SJSA1 (cell line): ENCODE data around the gene GKN2. TPM values are rescaled to one million over a fixed set of nuclear protein-coding genes. Genes with fewer than 3 reads are reported as not detected.
"Not testable (repeated sequence)": the region's sequence is repeated elsewhere in the genome, so short reads cannot be mapped to it uniquely, and the experiment has no call there.

Source experiments
- DNase-seq, 2 experiments: peaks; one replicate each; pipeline ENCODE4 v3.0.0-alpha.2; 2015 to 2020; ENCODE audit warnings: low spot score in 2 of 2, low read depth in 1 of 2
- H3K27ac ChIP-seq: fragments of 250-450 bp; sonication (Bioruptor Pico); 2 replicates; pipeline ENCODE4 v1.5.1; 2020; ENCODE audit warnings: mild to moderate bottlenecking, moderate library complexity
- H3K27me3 ChIP-seq: fragments of 250-450 bp; sonication (Bioruptor Pico); replicated peaks from 2 replicates; pipeline ENCODE4 v1.5.1; 2020; ENCODE audit warnings: mild to moderate bottlenecking, moderate library complexity
- H3K36me3 ChIP-seq: fragments of 250-450 bp; sonication (Bioruptor Pico); 2 replicates; pipeline ENCODE4 v1.5.1; 2020; ENCODE audit warnings: mild to moderate bottlenecking
- H3K4me1 ChIP-seq: fragments of 250-450 bp; sonication (Bioruptor Pico); replicated peaks from 2 replicates; pipeline ENCODE4 v1.6.1; 2021; ENCODE audit warnings: mild to moderate bottlenecking
- H3K4me3 ChIP-seq: fragments of 250-450 bp; sonication (Bioruptor Pico); 2 replicates; pipeline ENCODE4 v1.5.1; 2020; ENCODE audit warnings: mild to moderate bottlenecking
- H3K9me3 ChIP-seq: fragments of 250-450 bp; sonication (Bioruptor Pico); replicated peaks from 2 replicates; pipeline ENCODE4 v1.5.1; 2020; ENCODE audit warnings: mild to moderate bottlenecking
- total RNA-seq: library from RNA; depleted of rRNA; stranded (reverse); fragments of >200 nt; shearing (Covaris generic); gene quantifications from 2 replicates; pipeline ENCODE4 v1.2.3, GENCODE V29; 2014; rRNA removed

Gene GKN2
- total RNA-seq, 1 experiment from 2014 or later = not detected

GRCh38 chr2:68908392-68908970, 44.2 kb downstream of the GKN2 start:
- Histone ChIP-seq H3K4me3 (no peak overlapping the region), H3K9me3 (no peaks in the 10 kb centered on the region), H3K27ac (no peak overlapping the region), H3K27me3 (no peaks in the 10 kb centered on the region), H3K4me1 (peaks cover 12% of the 10 kb centered on the region), H3K36me3 (no peaks in the 10 kb centered on the region)
- DNase-seq = no peak

DNA sequence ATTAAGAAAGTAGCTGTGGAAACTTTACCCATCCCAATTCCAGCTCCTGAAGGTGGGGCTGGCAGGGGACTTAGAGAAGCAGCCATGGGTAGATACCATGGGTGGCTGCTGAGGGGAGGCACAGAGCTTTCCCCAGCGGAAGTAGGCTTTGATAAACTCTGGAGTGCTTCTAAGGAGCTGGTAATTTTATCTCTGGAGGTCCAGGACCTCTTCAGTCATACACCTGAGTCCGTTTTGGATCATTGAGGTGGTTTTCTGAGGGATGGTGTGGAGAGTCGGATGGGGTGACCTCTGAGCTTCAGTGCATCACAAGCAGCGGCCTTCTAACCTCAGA, 44.8 kb downstream of the GKN2 start:
- Histone ChIP-seq H3K9me3 (no peaks in the 10 kb centered on the region), H3K4me1 (peaks cover 12% of the 10 kb centered on the region), H3K27ac (no peak overlapping the region), H3K36me3 (no peaks in the 10 kb centered on the region), H3K4me3 (no peak overlapping the region), H3K27me3 (no peaks in the 10 kb centered on the region)
- DNase-seq = no peak

GRCh38 chr2:68907232-68907919, 45.3 kb downstream of the GKN2 start:
- Histone ChIP-seq H3K4me3 (no peak overlapping the region), H3K9me3 (no peaks in the 10 kb centered on the region), H3K27me3 (no peaks in the 10 kb centered on the region), H3K36me3 (no peaks in the 10 kb centered on the region), H3K27ac (no peak overlapping the region), H3K4me1 (peaks cover 12% of the 10 kb centered on the region)
- no peak for DNase-seq

DNA sequence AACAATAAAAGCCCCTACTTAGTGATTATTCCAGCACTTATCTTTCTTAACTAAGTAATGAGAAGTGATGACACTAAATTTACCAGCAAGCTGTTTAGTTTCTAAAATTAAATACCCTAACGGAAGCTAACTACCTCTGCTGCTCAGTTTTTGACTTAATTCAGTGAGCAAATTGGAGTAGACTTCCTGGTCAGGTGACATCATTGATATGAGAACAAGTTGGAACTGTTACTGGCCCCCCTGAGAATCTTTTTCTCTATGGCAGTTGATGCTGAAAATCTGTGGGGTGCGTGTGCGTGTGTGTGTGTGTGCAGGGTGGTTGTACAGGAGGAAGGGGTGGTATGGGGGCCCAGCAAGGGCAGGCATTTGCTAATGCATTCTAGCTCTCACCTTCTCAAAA, 46.0 kb downstream of the GKN2 start:
- no peak for DNase-seq
- Histone ChIP-seq H3K4me3 (no peak overlapping the region), H3K36me3 (no peaks in the 10 kb centered on the region), H3K27ac (no peak overlapping the region), H3K9me3 (no peaks in the 10 kb centered on the region), H3K27me3 (no peaks in the 10 kb centered on the region), H3K4me1 (peaks cover 12% of the 10 kb centered on the region)

- H3K9me3 ChIP-seq = no peaks in the 10 kb centered on the region
- no peaks in the 10 kb centered on the region for H3K36me3 ChIP-seq
- H3K4me3 ChIP-seq = no peak overlapping the region
- H3K4me1 ChIP-seq = peaks cover 12% of the 10 kb centered on the region
- H3K27me3 ChIP-seq = no peaks in the 10 kb centered on the region
- H3K27ac ChIP-seq = no peak overlapping the region
- DNase-seq = no peak
Observed at GRCh38 chr2:68905116-68905515, 47.6 kb downstream of the GKN2 start.

DNA sequence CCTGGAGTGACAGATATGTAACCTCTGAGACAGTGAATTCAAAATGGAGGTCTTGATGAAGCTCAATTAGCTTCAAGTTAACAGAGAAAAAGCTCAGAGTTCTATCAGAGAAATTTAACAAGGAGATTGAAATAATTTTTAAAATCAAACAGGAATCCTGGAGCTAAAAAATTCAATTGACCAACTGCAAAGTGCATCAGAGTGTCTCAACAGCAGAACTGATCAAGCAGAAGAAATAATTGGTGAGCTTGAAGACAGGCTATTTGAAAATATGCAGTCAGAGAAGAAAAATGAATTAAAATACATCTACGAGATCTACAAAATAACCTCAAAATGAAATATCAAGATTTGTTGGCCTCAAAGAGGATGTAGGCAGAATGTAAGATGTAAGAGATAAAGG, 51.1 kb downstream of the GKN2 start:
- no peak overlapping the region for H3K4me3 ChIP-seq
- H3K27me3 ChIP-seq = no peaks in the 10 kb centered on the region
- H3K36me3 ChIP-seq = no peaks in the 10 kb centered on the region
- H3K4me1 ChIP-seq = no peaks in the 10 kb centered on the region
- H3K27ac ChIP-seq = no peak overlapping the region
- no peak for DNase-seq
- H3K9me3 ChIP-seq = no peaks in the 10 kb centered on the region

- H3K27ac ChIP-seq = no peak overlapping the region
- no peaks in the 10 kb centered on the region for H3K36me3 ChIP-seq
- no peaks in the 10 kb centered on the region for H3K27me3 ChIP-seq
- no peak for DNase-seq
- no peaks in the 10 kb centered on the region for H3K9me3 ChIP-seq
- H3K4me3 ChIP-seq = no peak overlapping the region
- no peaks in the 10 kb centered on the region for H3K4me1 ChIP-seq
Observed at GRCh38 chr2:68901199-68901514, 51.5 kb downstream of the GKN2 start.

DNA sequence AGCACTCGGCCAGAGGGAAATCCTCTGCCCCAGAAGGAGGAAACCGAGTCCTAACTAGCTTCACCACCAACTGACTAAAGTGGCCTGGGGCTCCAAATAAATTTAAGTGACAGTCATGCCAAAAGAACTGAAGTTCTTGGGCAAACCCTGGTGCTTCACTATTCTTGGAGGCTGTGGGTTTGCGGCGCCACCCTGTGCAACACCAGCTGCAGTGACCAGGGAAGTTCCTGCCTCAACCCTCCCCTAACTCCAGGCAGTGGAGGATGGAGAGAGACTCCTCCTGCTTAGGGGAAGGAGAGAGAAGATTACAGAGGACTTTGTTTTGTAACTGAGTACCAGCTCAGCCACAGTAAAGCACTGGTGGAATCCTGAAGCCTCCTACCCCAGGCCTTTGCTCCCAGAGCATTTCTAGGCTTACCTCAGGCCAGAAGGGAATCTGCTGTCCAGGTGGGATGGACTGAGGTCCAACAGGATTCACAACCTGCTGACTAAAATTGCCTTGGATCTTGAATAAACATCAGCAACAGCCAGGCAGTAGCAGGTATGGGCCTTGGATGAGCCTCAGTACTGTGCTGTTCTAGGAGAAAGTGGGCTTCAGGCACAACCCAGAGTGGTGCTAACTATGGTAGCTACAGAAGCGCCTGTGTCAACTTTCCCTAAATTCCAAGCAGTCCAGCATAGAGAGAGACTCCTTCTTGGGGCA, 52.0 kb downstream of the GKN2 start:
- DNase-seq = no peak
- H3K36me3 ChIP-seq = no peaks in the 10 kb centered on the region
- H3K27ac ChIP-seq = no peak overlapping the region
- no peaks in the 10 kb centered on the region for H3K27me3 ChIP-seq
- no peaks in the 10 kb centered on the region for H3K9me3 ChIP-seq
- H3K4me3 ChIP-seq = no peak overlapping the region
- no peaks in the 10 kb centered on the region for H3K4me1 ChIP-seq

DNA sequence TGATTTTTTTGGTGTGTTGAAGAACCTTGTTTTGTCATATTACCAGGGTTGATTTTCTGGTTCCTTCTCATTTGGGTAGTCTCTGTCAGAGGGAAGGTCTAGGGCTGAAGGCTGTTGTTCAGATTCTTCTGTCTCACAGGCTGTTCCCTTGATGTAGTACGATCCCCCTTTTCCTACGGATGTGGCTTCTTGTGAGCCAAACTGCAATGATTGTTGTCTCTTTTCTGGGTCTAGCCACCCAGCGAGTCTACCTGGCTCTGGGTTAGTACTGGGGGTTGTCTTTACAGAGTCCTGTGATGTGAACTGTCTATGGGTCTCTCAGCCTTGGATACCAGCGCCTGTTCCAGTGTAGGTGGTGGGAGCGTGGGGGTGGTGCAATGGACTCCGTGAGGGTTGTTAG, 56.7 kb downstream of the GKN2 start:
- H3K27ac ChIP-seq, DNase-seq, H3K4me3 ChIP-seq, H3K27me3 ChIP-seq, H3K36me3 ChIP-seq, H3K4me1 ChIP-seq, H3K9me3 ChIP-seq: not testable (repeated sequence)

Other genes with a start within 250 kb of the GKN2 start
- not detected in 2 replicates for gene ARHGAP25, start 218.1 kb downstream of the GKN2 start, total RNA-seq
- gene BMP10, start 81.5 kb downstream of the GKN2 start, total RNA-seq = not detected in 2 replicates
- gene GKN1, start 21.7 kb upstream of the GKN2 start, total RNA-seq = not detected in 2 replicates
- gene ANTXR1, start 60.3 kb upstream of the GKN2 start, total RNA-seq = 19.4 and 30.8 TPM in 2 replicates